ENCODE measurements around the gene MBIP.

Gene MBIP, protein sequence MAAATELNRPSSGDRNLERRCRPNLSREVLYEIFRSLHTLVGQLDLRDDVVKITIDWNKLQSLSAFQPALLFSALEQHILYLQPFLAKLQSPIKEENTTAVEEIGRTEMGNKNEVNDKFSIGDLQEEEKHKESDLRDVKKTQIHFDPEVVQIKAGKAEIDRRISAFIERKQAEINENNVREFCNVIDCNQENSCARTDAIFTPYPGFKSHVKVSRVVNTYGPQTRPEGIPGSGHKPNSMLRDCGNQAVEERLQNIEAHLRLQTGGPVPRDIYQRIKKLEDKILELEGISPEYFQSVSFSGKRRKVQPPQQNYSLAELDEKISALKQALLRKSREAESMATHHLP

DNA sequence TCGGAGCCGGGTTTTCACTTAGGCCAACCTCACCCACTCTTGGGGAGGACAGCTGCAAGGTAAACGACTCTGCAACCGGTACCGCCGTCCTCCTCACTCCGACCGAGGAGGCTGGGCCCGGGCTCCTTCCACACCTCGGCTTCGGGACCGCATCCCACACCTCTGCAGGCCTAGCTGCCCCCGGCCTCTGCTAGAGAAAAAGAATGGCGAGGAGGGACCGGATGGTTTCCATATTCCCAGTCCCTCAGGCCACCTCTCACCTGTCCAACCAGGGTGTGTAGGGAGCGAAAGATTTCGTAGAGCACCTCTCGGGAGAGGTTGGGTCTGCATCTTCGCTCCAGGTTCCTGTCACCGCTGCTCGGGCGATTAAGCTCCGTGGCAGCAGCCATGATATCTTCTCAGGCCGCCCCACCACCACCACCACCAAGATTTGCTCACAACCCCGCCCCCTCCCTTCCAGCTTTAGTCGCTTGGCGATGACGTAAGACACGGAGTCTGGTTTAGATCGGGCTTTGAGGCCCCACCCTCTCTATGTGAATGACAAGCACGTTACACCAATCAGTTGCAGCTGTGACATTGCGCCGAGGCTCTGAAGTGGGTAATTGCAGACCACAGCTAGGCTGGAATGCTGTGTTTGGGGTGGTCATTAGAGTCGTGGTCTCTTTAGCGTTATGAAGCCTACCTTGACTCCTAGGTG lies at the start of gene MBIP:
Gene MBIP, minus strand, starts transcription at position 438 of the 697 bp plus-strand sequence. Its CDS starts 49 bp downstream, at position 389.
- TF ChIP-seq, protein P1, sequence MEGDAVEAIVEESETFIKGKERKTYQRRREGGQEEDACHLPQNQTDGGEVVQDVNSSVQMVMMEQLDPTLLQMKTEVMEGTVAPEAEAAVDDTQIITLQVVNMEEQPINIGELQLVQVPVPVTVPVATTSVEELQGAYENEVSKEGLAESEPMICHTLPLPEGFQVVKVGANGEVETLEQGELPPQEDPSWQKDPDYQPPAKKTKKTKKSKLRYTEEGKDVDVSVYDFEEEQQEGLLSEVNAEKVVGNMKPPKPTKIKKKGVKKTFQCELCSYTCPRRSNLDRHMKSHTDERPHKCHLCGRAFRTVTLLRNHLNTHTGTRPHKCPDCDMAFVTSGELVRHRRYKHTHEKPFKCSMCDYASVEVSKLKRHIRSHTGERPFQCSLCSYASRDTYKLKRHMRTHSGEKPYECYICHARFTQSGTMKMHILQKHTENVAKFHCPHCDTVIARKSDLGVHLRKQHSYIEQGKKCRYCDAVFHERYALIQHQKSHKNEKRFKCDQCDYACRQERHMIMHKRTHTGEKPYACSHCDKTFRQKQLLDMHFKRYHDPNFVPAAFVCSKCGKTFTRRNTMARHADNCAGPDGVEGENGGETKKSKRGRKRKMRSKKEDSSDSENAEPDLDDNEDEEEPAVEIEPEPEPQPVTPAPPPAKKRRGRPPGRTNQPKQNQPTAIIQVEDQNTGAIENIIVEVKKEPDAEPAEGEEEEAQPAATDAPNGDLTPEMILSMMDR (IDR thresholded peaks at IDR 0.05): no peak

DNA sequence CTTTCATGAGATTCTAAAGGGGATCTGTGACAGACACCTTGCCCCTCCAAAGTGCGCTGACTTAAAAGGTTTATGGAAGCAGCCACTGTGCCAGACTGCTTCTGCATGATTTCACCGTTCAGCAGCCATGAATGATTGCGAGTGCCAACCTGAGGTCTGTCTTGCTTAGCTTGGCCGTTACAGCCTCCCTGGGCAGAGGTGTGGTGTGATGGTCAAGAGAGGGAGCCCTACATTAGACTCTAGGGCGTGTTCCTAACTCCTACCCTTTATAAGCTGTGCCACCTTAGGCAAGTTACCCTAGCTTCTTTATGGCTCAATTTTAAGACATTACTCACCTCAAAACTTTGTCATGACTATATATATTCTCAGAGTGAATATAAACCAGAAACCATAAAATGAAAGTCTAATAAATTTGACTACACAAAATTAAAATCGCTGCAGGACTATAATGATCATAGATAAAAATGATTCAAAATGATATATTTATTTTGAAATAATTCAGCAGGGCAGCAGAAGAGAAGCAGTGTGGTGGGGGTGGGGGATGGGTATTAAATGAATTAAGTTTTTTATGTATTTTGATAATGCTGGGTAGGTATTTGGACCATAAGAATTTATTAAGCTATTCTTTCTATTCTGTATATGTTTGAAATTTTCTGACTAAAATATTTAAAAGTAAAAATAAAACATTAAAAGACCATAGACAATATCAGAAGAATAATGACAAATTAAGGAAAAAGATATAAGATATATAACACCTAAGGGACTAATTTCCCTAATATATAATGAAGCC lies 47.7 kb upstream of the MBIP start:
- TF ChIP-seq, protein P1 (IDR thresholded peaks at IDR 0.05): no peak

DNA sequence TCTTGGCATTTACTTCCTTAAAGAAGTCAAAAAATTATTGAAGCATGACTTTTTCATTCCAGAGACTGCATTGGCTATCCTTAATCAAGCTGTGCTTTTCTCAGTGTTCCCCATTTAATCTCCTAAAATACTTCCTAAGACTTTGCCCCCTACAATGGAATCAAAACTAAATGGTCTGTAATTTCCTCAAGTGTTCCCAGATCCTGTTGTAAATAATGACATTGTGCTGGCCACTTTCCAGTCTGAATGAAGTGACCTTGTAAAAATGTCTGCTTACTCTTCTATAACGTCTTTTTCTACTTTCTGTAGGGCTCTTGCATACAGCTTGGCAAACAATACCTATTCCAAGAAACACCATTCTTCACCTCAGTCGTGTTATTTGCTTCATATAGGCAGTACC lies 45.3 kb upstream of the MBIP start:
- TF ChIP-seq, protein P1 (IDR thresholded peaks at IDR 0.05): no peak

DNA sequence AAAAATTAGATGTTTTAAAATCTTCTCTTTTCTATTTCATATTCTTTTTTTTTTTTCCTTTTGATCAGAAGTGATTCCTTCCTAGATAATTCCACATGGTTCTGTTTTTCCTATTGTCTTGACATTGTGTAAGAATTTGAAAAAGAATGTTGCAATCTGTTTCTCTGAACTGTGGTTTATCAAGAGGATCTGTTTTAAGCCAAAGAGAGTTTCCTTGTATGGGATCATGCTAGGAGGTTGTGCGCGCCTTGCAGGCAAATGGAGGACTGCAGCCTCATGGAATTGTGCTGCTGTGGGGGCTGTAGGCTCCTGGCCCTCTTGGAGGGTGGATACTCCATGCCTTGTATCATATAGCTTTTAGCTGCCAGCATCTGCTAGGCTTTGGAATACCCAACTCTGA lies 43.3 kb upstream of the MBIP start:
- TF ChIP-seq, protein P1 (IDR thresholded peaks at IDR 0.05): no peak

DNA sequence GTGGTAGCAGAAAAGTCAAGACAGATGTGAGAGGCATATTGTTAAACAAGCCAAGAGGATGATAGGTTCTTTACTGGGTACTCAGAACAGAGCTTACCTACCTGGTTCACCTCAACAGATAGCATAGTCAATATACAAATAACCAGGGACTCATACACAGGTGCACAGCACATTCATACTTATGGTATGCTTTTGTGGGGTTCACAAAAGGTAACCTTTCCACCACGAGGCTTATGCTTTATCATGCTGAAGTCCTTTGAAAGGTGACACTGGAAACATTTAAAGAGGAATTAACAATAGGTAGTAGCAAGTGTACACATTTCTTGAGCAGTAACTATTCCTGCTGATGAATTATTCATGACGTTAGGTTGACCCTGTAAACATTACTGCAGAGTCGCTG lies 42.2 kb upstream of the MBIP start:
- TF ChIP-seq, protein P1 (IDR thresholded peaks at IDR 0.05): no peak

DNA sequence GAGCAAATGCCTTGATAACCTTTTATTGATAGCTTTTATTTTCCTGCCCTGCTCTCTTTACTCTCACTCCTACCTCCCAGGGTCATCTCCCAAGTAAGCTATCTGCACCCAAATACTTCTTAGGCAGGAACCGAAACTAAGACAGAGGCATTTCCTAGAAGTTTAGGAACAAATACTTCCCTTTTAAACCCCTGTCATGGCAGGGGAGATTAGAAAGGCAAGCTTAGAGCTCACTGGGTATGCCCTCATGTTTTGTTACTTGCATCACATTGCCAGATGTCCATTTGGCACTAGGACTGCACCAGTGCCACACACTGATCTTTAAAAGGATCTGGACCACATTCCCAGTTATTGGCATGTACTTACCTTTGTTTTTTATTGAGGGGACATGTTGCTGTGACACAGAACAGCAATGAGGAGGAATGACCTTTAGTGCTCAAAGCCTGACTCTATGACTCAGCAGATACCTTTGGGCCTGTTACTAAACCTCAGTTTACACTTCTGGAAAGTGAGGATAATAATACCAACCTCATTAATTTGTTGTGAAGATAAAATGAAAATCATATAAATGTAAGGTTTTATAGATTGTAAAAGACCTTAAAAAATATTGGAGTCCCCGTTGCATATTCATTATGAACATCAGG lies 40.9 kb upstream of the MBIP start:
- TF ChIP-seq, protein P1 (IDR thresholded peaks at IDR 0.05): no peak

DNA sequence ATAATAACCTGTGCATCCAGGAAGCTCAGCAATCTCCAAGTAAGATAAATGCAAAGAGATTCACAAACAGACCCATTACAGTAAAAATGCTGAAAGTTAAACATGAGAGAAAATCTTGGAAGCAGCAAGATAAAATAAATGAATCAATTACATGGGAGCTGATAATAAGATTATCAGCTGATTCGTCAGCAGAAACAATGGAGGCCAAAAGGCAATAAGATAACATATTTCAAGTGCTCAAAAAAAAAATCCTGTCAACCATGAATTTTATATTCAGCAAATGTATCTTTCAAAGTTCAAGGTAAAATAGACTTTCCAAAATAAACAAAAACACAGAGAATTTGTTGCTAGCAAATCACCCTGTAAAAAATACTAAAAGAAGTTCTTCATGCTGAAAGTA lies 36.4 kb upstream of the MBIP start:
- TF ChIP-seq, protein P1 (IDR thresholded peaks at IDR 0.05): no peak
